Measurements from ENCODE around the gene UBA7.
"Not testable (repeated sequence)": the region's sequence is repeated elsewhere in the genome, so short reads cannot be mapped to it uniquely, and the experiment has no call there.

UBA7 gene, protein sequence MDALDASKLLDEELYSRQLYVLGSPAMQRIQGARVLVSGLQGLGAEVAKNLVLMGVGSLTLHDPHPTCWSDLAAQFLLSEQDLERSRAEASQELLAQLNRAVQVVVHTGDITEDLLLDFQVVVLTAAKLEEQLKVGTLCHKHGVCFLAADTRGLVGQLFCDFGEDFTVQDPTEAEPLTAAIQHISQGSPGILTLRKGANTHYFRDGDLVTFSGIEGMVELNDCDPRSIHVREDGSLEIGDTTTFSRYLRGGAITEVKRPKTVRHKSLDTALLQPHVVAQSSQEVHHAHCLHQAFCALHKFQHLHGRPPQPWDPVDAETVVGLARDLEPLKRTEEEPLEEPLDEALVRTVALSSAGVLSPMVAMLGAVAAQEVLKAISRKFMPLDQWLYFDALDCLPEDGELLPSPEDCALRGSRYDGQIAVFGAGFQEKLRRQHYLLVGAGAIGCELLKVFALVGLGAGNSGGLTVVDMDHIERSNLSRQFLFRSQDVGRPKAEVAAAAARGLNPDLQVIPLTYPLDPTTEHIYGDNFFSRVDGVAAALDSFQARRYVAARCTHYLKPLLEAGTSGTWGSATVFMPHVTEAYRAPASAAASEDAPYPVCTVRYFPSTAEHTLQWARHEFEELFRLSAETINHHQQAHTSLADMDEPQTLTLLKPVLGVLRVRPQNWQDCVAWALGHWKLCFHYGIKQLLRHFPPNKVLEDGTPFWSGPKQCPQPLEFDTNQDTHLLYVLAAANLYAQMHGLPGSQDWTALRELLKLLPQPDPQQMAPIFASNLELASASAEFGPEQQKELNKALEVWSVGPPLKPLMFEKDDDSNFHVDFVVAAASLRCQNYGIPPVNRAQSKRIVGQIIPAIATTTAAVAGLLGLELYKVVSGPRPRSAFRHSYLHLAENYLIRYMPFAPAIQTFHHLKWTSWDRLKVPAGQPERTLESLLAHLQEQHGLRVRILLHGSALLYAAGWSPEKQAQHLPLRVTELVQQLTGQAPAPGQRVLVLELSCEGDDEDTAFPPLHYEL
- total RNA-seq: 120 to 206 (median 191) reads per million in 4 donors

DNA sequence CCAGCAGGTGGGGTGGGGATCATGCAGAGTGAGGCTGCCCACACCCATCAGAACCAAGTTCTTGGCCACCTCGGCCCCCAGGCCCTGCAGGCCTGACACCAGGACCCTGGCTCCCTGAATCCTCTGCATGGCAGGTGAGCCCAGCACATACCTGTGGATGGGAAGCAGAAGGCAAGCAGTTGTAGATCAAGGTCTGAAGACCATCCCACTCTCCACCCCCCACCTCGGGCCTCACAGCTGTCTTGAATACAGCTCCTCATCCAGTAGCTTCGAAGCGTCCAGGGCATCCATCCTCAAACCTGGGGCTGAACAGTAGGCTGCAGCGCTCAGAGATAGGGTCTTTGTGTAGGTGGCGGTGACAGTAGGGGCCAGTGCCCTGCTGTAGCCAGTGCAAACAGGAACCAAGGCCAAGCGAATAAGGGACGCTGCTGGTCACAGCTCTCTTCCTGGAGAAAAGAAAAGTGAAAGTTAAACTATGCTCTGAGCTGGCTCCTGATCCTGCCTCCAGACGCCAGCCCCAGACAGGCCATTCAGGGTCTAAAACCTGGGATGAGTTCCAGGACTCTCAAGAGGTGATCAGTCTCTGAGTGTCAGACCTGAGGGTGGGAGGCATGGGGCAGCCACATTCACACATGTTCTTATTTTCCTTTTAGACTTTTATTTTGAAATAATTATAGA, at the start of gene UBA7:
TSS of gene UBA7 (minus strand) at position 457 of the 678 bp plus-strand sequence. CDS start at position 291, 166 bp downstream.
- peak in 2 of 5 donors; percentile 11 to 65 for DNase-seq

DNA sequence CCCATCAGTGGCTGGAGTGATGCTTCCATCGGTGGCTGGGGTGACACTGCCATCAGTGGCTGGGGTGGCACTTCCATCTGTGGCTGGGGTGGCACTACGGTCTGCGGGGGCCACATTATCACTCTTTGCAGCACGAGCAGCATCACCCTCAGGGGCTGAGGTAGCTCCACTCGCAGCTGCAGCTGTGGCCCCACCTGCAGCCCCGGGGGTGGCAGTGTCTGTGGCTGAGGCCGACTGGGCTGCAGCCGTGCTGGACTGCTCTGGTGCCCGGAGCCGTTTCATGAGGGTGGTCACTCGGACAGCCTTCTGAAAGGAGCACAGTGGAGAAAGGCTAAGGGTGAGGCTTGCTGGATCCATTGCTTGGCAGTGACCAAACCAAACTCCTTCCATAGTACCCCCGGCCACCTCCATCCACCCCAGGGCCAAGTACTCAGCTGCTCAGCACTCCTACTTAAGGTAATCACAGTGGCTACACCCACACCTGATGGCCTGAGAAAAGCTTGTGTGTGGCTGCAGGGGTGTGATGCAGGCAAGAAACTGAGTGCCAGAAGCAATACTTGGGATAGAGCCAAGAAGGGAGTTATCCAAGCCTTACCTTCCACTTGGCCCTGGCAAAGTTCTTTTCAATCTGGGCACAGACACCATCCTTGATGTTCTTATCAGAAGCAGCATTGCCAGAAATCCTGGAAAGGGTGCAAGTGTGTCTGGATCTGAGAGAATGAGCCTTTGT, 46.0 kb upstream of the UBA7 start:
- no peak for DNase-seq

DNA sequence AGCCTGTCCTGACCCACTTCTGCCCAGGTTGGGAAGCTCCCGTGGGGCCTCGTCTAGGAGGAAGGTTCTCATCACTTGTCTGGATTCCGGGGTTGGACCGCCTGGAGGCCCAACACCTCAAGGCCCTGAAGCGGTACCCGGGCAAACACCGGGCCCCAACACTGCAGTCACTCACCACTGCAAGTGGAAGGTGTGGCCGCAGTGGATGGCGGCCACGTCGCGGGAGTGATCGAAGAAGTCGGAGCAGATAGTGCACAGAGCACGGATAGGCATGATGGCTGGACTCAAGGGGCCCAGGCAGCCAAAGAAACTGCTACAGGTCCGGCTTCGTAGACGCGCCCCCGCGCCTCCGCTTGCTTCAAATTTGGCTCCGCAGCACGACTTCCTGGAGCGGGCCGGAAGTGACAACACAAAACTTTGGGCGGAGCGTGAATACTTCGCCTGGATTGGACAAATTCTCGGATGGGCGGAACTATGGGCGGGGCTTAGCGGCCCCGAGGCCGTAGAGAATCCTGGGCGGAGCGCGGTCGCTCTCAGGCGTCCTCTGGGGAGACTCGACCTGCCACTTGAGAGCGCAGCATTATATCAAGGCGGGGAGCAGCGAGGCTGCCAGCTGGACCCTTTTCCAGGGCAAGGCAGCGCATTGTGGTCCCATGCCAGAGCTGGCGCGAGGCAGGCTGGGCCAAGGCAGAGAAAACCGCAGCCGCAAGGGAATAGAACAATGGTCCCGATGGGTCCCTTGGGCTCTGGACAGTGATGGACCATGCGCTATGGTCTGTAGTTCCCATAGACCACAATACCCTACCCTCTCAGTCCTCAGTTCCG, 42.6 kb upstream of the UBA7 start, which contains the start of gene TRAIP:
TSS of gene TRAIP (minus strand) at position 384 of the 825 bp plus-strand sequence. CDS start at position 273, 111 bp downstream.
- DNase-seq: peak; percentile 83 to 95 (median 92)

DNA sequence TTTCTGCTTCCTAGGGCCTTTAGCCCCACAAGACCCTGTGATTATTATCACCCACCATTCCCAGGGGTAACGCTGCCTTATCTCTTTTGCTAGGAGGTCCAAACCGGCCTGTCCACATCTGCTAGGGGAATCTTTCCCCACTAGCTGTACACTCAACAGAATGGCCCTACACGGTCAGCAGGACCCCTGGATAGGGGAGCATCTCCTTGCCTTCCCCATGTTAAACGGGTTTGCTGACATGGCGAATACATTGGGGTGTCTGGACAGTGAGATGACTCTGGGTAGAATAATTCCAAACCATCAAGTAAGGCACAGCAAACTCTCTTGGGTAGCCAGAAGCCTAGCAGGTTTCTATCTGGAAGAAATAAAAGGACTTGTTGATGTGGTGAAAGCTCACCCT, 41.9 kb upstream of the UBA7 start:
- DNase-seq: no peak

DNA sequence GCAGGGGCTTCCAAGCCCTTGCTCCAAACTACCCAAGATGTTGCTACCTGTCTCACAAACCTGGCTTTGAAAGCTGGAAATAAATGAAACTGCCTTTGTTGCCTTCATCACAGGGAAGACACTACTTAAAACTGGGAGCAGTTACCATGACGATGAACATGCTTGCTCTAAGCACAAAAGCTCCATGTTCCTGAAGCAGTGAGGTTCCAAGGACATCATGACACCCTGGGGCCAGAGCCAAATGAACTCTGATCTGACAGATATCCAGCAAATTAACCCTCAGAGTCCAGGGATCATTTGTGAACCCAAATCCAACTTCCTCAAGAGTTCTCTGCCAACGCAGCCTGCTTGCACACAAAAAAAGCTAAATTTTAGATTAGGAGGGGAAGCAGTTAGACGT, 31.9 kb upstream of the UBA7 start:
- no peak for DNase-seq

DNA sequence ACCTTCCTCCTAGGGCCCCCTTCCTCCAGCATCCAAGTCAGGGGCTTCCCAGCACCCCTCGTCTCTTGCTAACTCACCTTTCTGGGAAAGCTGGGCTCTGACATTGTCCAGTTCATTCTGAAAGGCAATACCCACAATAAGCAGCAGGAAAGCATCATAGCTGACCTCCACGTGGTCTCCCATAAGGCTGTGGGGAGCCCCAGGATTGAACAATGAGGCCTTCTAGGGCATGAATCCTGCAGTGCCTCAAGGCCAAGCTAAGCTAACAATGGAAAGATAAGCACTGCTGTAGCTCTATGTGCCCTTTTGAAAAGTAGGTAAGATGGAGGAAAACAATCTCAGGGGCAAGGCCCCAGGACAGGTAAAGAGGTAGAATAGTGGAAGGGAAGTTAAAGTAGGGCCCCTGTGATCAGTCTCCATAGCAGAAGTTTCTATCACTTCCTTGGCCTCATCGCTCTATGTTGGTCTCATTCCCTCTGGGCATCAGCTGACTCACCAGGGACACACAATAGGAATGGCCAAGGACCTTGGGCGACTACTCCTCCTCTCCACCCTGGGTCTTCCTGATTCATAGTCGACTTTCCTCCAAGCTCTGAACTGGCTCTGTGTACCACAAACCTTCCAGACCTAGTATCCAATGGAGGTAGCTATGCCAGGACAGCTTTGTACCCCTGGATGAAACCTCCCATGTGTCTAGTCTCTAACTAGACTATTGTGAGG, 30.9 kb upstream of the UBA7 start:
- DNase-seq: no peak

DNA sequence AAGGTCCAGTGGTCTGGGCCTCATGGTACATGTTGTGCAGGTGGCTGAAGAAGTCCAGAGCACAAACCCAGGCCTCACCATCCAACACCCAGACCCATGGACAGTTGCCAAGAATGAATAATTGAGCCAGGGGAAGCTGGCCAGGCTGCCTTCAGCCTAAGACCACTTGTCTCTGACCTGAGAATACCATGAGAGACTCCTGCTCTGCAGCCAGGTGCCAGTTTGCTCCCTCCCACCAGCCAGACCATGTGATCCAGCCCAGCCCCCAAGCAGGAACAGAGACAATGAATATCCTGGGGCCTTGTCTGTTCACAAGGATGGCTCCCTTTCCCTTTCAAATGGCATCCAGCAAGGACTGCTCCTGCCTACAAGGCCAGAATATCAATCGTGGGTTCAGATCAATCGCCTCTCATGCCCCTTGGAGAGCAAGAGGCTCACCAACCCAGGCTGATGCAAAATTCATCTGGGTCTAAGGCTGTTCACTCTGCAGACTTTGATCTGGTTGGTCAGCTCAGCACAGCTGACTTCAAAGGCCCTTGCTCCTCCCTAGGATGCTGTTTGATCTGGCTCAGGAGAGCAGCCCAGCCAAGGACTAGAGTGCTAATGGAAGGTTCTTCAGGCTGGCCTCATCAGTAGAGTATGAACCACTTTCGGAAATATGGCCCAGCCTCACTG, 29.2 kb upstream of the UBA7 start:
- no peak for DNase-seq

DNA sequence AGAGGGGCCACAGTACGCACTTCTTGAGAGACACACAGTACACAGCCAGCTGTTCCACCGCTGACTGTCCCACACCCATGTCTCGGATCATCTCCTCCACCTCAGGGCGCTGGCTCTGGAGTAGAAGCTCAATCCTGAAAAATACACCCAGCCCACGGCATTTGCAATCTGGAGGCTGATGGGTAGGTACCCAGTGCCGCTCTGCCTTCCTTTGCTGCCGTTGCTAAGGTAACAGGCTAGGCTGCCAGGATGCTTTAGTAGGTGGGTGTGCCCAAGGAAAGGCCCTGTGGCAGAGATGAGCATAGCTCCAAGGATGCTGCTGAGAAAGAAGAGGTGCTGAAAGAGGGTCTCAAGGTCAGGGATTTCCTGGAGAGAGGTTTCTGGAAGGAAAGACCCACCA, 28.1 kb upstream of the UBA7 start:
- no peak for DNase-seq

DNA sequence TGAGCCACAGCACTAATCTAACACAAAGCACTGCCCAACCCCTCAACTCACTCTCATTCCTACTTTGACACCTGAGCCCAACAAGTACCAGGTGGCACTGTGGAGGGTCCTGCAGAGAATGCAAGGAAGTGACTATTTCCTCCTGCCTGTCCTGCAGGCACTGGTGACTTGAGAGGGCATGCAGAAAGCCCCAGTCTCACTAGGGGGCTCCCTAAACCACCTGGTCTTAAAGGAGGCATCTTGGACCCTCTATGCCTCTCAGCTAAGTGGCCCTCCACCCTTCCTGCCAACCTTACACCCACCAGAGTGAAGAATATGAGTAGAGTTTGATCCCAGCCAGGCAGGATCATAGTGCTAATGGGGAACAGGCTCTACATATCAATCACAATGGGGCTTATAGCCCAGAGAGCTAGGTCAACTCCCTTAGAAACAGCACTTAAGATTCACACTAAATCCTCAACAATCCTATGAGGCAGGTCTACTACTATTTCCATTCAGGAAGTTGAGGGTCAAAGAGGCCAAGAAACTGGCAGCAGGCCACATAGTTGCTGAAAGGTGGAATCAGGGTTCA, 27.5 kb upstream of the UBA7 start:
- no peak for DNase-seq

DNA sequence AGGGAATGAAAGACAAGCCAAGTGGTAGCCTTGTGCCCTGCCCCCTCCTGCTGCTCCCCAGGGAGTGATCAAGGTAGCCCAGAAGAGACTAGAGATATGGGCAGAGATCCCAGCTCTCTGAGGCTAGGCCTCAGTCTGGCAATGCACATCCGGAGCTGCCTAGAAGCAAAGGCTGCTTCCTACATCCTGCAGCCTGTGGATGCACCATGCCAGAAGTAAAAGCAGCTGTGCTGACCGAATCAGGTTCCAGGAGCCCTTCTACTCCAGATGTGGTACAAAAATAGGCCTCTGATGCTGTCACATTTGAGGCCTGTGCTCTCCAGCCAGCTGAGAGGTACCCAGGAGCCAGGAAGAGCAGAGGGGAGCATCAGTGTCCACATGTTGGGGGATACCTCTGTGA, 26.6 kb upstream of the UBA7 start:
- no peak for DNase-seq

DNA sequence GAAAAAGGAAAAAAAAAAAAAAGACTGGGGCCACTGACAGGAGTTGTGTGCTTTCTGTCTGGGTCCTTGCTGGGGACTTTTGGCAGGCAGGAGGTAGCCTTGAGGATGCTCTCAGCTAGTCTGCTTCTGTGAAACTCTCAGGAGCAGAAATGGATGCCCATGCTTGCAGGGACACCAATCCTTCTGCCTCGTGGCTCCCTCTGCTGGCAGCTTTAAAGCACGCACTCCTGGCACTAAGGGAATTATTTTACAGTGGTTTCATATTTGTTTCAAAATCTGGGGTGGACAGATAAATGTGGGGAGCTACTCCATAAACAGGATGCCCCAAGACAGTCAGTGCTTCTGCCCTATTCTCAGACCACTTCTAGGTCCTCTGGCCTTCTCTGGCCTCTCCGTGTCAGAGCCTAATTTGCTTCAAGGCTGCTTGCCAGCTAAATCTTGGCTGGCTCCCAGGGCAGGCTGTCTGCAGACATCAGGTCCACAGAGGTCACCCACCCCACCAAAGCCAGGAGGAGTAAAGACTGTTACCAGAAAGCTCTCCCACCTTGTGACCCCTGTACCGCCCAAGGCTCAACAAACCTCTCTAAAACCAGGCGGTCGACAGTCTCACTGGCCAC, 25.5 kb upstream of the UBA7 start:
- peak; percentile 55 to 78 (median 70) for DNase-seq

DNA sequence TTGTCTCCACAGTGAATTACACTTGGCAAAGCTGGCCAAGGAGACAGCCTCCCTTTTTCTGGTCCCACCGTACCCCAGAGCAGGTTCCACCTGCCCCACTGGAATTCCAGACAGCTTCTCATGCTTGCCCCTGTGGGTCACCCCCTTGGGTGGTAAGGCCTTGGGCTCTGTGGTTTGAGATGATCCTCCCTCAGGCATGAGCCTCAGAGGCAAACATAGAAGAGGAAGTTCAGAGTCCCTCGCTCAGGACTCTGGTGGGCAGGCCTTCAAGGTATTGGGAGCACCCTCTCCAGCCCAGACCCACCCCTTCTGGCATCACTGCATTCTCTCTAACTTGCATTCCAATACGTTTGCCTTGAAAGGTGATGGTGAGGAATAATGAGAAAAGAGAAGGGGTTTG, 17.6 kb upstream of the UBA7 start:
- no peak for DNase-seq

DNA sequence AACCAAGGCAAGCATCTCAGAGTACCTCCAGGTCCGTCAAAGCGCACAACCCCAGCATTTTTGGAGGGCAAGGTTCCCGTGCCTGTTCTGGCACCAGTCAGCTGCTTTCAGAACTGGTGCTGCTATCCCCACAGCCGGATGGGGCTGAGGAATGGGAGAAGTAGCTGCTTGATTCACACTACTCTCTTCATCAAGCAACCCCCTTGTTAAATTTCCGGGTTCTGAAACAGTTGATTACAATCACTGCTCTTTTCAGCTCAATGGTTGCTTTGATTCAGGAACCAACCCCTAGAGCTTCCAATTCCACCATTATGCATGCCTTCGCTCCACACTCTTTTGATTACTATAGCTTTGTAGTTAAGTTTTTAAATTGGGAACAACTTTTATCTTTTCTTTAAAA, 12.3 kb upstream of the UBA7 start:
- DNase-seq: no peak

DNA sequence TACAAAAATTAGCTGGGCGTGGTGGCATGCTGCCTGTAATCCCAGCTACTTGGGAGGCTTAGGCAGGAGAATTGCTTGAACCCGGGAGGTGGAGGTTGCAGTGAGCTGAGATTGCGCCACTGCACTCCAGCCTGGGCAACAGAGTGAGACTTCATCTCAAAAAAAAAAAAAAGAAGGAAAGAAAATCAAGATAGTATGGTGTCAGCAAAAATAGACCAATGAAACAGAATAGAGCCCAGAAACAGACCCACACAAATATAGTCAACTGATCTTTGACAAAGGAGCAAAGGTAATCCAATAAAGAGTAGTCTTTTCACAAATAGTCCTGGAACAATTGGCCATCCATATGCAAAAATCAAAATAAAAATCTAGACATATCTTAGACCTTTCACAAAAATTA, 9.4 kb upstream of the UBA7 start:
- DNase-seq: not testable (repeated sequence)

DNA sequence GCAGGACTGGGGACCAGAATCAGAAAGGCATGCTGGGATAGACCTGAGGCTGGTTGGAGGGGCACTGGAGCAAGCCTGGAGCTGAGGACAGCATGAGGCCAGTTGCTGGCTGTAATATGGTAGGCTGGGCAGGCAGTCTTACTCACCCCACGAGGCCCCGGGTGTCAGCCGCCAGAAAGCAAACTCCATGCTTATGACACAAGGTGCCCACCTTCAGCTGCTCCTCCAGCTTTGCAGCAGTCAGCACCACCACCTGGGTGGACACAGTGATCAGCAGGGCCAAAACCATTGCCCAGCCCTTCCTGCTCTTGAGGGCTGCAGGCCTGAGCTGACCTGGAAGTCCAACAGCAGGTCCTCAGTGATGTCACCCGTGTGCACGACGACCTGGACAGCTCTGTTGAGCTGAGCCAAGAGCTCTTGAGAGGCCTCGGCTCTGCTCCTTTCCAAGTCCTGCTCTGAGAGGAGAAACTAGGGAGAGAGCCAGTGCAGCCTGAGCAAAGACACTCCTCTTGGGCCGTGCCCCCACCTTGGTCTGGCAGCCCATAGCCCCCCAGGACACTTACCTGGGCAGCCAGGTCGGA, 747 bp downstream of the UBA7 start:
- DNase-seq: no peak

DNA sequence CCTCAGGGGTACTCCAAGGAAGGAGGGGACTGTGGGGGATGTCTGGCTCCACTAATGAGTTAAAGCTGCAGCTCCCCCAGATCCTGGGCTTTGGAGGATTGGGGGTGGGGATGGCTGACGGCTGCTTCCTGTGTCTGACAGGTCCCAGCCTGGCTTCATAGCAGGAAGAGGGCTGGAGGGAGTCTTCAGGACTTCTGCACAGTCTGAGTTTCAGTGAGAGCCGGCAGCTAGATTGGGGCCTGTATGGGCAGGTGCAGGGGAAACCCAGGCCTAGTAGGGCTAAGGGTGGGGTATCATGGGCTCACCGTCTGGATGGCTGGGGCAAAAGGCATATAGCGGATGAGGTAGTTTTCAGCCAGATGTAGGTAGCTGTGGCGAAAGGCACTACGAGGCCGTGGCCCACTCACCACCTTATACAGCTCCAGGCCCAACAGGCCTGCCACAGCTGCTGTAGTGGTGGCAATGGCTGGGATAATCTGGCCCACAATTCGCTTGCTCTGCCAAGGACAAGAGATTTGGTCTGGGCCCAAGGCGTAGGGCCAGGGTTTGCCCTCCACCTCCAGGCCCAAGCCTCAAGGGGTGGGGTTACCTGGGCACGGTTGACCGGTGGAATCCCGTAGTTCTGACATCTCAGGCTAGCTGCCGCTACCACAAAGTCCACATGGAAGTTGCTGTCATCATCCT, 6.2 kb downstream of the UBA7 start:
- no peak for DNase-seq

DNA sequence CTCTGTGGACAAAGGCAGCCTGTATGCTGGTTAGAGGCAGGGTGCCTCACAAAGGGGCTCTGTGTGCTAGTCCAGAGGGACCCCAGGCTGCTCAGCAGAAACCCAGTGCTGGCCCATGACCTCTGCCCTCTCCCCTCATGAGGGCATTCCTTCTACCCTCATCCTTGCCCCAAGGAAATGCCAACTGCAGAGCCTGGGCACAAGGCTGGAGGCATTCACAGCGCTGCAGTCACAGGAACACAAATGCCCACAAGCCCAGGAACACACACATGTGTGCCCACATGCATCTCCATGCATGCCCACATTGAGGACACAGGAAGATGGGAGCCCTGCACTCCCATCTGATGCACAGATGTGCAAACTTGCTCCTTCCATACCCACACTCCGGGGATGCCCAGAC, 6.9 kb downstream of the UBA7 start:
- no peak for DNase-seq

Measured in T-helper 1 cell (primary cell).